GM23338 (cell line): Measurements from ENCODE around the gene SH3GL2. TPM values are rescaled to one million over a fixed set of nuclear protein-coding genes. Genes with fewer than 3 reads are reported as not detected.

Experiments used
- ATAC-seq: fragments of 200-7000 bp; cut with Tn5 transposase; 3 replicates; pipeline ENCODE4 v1.9.1; 2020
- DNase-seq: peaks from one replicate; pipeline ENCODE4 v3.0.0-alpha.2; 2015; ENCODE audit warnings: low spot score
- H2AFZ ChIP-seq: fragments of 200-600 bp; sonication (generic); 2 replicates; pipeline ENCODE4 v1.8.0; 2016; ENCODE audit warnings: antibody characterized with exemption, mild to moderate bottlenecking, moderate library complexity
- H3F3A ChIP-seq: fragments of 200-600 bp; sonication (generic); replicated peaks from 2 replicates; pipeline ENCODE4 v1.8.0; 2017; ENCODE audit warnings: antibody characterized with exemption, mixed run types, low read depth
- H3K27ac ChIP-seq: fragments of 200-600 bp; sonication (generic); 2 replicates; pipeline ENCODE4 v1.6.1; 2016; ENCODE audit warnings: low read depth
- H3K27me3 ChIP-seq: fragments of 200-600 bp; sonication (generic); 2 replicates; pipeline ENCODE4 v1.8.0; 2016; ENCODE audit warnings: mild to moderate bottlenecking, mixed run types, moderate library complexity; ENCODE audit not compliant: insufficient read depth
- H3K36me3 ChIP-seq: fragments of 200-600 bp; sonication (generic); 2 replicates; pipeline ENCODE4 v1.8.0; 2016; ENCODE audit warnings: mild to moderate bottlenecking; ENCODE audit not compliant: insufficient read depth
- H3K4me1 ChIP-seq: fragments of 200-600 bp; sonication (generic); 2 replicates; pipeline ENCODE4 v1.8.0; 2016; ENCODE audit warnings: mild to moderate bottlenecking, moderate library complexity; ENCODE audit not compliant: insufficient read depth
- H3K4me2 ChIP-seq: fragments of 200-600 bp; sonication (generic); 2 replicates; pipeline ENCODE4 v1.7.1; 2017; ENCODE audit warnings: mixed run types
- H3K4me3 ChIP-seq: fragments of 200-600 bp; sonication (generic); 2 replicates; pipeline ENCODE4 v1.6.1; 2016; ENCODE audit warnings: mixed run types
- H3K79me2 ChIP-seq: fragments of 200-600 bp; sonication (generic); replicated peaks from 2 replicates; pipeline ENCODE4 v1.8.0; 2017; ENCODE audit warnings: mild to moderate bottlenecking; ENCODE audit not compliant: insufficient read depth
- H3K9me2 ChIP-seq: fragments of 200-600 bp; sonication (generic); 2 replicates; pipeline ENCODE4 v1.8.0; 2017; ENCODE audit not compliant: insufficient read depth
- H4K20me1 ChIP-seq: fragments of 200-600 bp; sonication (generic); replicated peaks from 2 replicates; pipeline ENCODE4 v1.8.0; 2017; ENCODE audit warnings: mild to moderate bottlenecking; ENCODE audit not compliant: insufficient read depth
- H3K27ac Mint-ChIP-seq: 2 replicates; pipeline ENCODE4 v1.8.0; 2020; ENCODE audit warnings: inconsistent platforms, mild to moderate bottlenecking, moderate library complexity, mixed read lengths
- H3K27me3 Mint-ChIP-seq: 3 replicates; pipeline ENCODE4 v1.8.0; 2022; ENCODE audit warnings: low read depth, mild to moderate bottlenecking, moderate library complexity, mixed read lengths, inconsistent platforms; ENCODE audit not compliant: insufficient read depth, poor library complexity
- H3K36me3 Mint-ChIP-seq: 3 replicates; pipeline ENCODE4 v1.8.0; 2021; ENCODE audit warnings: low read depth, mild to moderate bottlenecking, inconsistent platforms, moderate library complexity, mixed read lengths
- H3K4me1 Mint-ChIP-seq: 3 replicates; pipeline ENCODE4 v1.8.0; 2020; ENCODE audit warnings: mild to moderate bottlenecking, inconsistent platforms, mixed read lengths
- H3K4me3 Mint-ChIP-seq: 3 replicates; pipeline ENCODE4 v1.8.0; 2021; ENCODE audit warnings: moderate library complexity, mild to moderate bottlenecking, inconsistent platforms, mixed read lengths
- H3K9me3 Mint-ChIP-seq: 3 replicates; pipeline ENCODE4 v1.8.0; 2020; ENCODE audit warnings: moderate library complexity, mild to moderate bottlenecking, inconsistent platforms, mixed read lengths
- EZH2phosphoT487 ChIP-seq: fragments of 200-600 bp; sonication (generic); IDR thresholded peaks from one replicate; pipeline ENCODE4 v1.8.1; 2018; ENCODE audit warnings: antibody characterized with exemption; ENCODE audit not compliant: unreplicated experiment
- POLR2AphosphoS5 ChIP-seq: IDR thresholded peaks from 2 replicates; pipeline ENCODE4 v1.6.1; 2016; ENCODE audit warnings: antibody characterized with exemption, low read depth
- STAT1 ChIP-seq: IDR thresholded peaks from one replicate; pipeline ENCODE4 v1.6.1; 2016; ENCODE audit warnings: antibody characterized with exemption; ENCODE audit not compliant: unreplicated experiment
- ZNF114 ChIP-seq: fragments of 250-450 bp; sonication (Bioruptor Pico); IDR thresholded peaks from 2 replicates; pipeline ENCODE4 v1.5.0; 2020; ENCODE audit warnings: mild to moderate bottlenecking, moderate library complexity
- ZNF331 ChIP-seq: fragments of 250-450 bp; sonication (Bioruptor Pico); IDR thresholded peaks from 2 replicates; pipeline ENCODE4 v1.5.0; 2020; ENCODE audit warnings: low read depth, mild to moderate bottlenecking, moderate library complexity
- polyA plus RNA-seq: library from polyadenylated mRNA; unstranded; fragments of >200 nt; fragmentation: Nextera tagmentation; extraction: Ambion mirVana; gene quantifications from 2 replicates; pipeline ENCODE4 v1.2.1, GENCODE V29; 2016
- total RNA-seq: library from RNA; depleted of rRNA; stranded (reverse); fragments of >200 nt; shearing (Covaris generic); gene quantifications from 2 replicates; pipeline ENCODE4 v1.2.3, GENCODE V29; 2014
- TF ChIP-seq, protein P1 (sequence below): fragments of 250-450 bp; sonication (Bioruptor Pico); IDR thresholded peaks from 2 replicates; pipeline ENCODE4 v1.5.0; 2020; ENCODE audit warnings: mild to moderate bottlenecking, moderate library complexity
- TF ChIP-seq, protein P2 (sequence below), 2 experiments: fragments of 200-600 bp in 1 of 2; sonication (generic) in 1 of 2; conservative IDR thresholded peaks; 2 replicates each; pipeline versions ENCODE4 v1.5.1 to v1.6.1; 2016 to 2017; ENCODE audit warnings: antibody characterized with exemption in 2 of 2, low read depth in 2 of 2, mild to moderate bottlenecking in 2 of 2, moderate library complexity in 1 of 2

SH3GL2 gene
- total and polyA plus RNA-seq, 2 experiments from 2014 or later = 5.9 to 8.6 TPM

DNA sequence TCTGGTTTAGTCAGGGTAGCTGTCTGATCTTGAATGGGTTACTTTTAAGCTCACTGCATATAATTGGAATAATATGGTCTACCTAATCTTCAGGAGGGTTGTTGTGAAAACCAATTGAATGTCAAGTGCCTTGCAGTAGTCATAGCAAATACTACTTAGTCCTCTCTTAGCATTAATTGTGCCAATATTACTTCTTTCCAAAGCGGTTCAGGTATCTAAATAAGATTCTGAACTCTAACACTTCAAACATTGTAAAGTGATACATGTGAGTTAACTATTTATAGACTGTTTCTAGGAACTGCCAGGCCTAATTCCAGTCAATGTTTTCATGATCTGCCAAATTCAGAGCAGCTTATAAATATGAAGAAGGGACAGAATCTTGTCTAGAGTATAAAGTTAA lies 140.2 kb downstream of the SH3GL2 start:
- Histone ChIP-seq H3K27me3 (no peaks in the 10 kb centered on the region), H3K79me2 (no peaks in the 10 kb centered on the region), H4K20me1 (no peaks in the 10 kb centered on the region), H2AFZ (no peak overlapping the region), H3K27ac (no peak overlapping the region), H3K36me3 (0 out of 2 replicates have a peak, but pooled peaks cover 3% of the 10 kb centered on the region), H3K4me1 (no peaks in the 10 kb centered on the region), H3K4me2 (no peak overlapping the region), H3F3A (no peaks in the 10 kb centered on the region), H3K4me3 (no peak overlapping the region), H3K9me2 (no peaks in the 10 kb centered on the region)
- H3K4me3 Mint-ChIP-seq = no peak overlapping the region
- H3K4me1 Mint-ChIP-seq = no peaks in the 10 kb centered on the region
- peaks cover 7% of the 10 kb centered on the region; the same call in 2 of the 3 replicates for H3K36me3 Mint-ChIP-seq
- DNase-seq (no peak), ATAC-seq (no peak)
- TF ChIP-seq STAT1 (no peak), ZNF331 (CRISPR knock-in tag) (no peak), POLR2AphosphoS5 (no peak), ZNF114 (no peak), EZH2phosphoT487 (no peak)
- TF ChIP-seq, protein P1, sequence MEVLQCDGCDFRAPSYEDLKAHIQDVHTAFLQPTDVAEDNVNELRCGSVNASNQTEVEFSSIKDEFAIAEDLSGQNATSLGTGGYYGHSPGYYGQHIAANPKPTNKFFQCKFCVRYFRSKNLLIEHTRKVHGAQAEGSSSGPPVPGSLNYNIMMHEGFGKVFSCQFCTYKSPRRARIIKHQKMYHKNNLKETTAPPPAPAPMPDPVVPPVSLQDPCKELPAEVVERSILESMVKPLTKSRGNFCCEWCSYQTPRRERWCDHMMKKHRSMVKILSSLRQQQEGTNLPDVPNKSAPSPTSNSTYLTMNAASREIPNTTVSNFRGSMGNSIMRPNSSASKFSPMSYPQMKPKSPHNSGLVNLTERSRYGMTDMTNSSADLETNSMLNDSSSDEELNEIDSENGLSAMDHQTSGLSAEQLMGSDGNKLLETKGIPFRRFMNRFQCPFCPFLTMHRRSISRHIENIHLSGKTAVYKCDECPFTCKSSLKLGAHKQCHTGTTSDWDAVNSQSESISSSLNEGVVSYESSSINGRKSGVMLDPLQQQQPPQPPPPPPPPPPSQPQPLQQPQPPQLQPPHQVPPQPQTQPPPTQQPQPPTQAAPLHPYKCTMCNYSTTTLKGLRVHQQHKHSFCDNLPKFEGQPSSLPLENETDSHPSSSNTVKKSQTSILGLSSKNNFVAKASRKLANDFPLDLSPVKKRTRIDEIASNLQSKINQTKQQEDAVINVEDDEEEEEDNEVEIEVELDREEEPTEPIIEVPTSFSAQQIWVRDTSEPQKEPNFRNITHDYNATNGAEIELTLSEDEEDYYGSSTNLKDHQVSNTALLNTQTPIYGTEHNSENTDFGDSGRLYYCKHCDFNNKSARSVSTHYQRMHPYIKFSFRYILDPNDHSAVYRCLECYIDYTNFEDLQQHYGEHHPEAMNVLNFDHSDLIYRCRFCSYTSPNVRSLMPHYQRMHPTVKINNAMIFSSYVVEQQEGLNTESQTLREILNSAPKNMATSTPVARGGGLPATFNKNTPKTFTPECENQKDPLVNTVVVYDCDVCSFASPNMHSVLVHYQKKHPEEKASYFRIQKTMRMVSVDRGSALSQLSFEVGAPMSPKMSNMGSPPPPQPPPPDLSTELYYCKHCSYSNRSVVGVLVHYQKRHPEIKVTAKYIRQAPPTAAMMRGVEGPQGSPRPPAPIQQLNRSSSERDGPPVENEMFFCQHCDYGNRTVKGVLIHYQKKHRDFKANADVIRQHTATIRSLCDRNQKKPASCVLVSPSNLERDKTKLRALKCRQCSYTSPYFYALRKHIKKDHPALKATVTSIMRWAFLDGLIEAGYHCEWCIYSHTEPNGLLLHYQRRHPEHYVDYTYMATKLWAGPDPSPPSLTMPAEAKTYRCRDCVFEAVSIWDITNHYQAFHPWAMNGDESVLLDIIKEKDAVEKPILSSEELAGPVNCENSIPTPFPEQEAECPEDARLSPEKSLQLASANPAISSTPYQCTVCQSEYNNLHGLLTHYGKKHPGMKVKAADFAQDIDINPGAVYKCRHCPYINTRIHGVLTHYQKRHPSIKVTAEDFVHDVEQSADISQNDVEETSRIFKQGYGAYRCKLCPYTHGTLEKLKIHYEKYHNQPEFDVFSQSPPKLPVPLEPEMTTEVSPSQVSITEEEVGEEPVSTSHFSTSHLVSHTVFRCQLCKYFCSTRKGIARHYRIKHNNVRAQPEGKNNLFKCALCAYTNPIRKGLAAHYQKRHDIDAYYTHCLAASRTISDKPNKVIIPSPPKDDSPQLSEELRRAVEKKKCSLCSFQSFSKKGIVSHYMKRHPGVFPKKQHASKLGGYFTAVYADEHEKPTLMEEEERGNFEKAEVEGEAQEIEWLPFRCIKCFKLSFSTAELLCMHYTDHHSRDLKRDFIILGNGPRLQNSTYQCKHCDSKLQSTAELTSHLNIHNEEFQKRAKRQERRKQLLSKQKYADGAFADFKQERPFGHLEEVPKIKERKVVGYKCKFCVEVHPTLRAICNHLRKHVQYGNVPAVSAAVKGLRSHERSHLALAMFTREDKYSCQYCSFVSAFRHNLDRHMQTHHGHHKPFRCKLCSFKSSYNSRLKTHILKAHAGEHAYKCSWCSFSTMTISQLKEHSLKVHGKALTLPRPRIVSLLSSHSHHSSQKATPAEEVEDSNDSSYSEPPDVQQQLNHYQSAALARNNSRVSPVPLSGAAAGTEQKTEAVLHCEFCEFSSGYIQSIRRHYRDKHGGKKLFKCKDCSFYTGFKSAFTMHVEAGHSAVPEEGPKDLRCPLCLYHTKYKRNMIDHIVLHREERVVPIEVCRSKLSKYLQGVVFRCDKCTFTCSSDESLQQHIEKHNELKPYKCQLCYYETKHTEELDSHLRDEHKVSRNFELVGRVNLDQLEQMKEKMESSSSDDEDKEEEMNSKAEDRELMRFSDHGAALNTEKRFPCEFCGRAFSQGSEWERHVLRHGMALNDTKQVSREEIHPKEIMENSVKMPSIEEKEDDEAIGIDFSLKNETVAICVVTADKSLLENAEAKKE = no peak
- TF ChIP-seq, protein P2, sequence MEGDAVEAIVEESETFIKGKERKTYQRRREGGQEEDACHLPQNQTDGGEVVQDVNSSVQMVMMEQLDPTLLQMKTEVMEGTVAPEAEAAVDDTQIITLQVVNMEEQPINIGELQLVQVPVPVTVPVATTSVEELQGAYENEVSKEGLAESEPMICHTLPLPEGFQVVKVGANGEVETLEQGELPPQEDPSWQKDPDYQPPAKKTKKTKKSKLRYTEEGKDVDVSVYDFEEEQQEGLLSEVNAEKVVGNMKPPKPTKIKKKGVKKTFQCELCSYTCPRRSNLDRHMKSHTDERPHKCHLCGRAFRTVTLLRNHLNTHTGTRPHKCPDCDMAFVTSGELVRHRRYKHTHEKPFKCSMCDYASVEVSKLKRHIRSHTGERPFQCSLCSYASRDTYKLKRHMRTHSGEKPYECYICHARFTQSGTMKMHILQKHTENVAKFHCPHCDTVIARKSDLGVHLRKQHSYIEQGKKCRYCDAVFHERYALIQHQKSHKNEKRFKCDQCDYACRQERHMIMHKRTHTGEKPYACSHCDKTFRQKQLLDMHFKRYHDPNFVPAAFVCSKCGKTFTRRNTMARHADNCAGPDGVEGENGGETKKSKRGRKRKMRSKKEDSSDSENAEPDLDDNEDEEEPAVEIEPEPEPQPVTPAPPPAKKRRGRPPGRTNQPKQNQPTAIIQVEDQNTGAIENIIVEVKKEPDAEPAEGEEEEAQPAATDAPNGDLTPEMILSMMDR (conservative IDR thresholded peaks at IDR 0.05; ENCODE audit: low read depth in 2 of 2) = no peak
- H3K27me3 Mint-ChIP-seq = peaks cover 1% of the 10 kb centered on the region
- H3K27ac Mint-ChIP-seq = no peak overlapping the region
- H3K9me3 Mint-ChIP-seq = peaks cover 7% of the 10 kb centered on the region; the same call in 2 of the 3 replicates
